ENCODE results near the gene NUP210L. TPM values are rescaled to one million over a fixed set of nuclear protein-coding genes. Genes with fewer than 3 reads are reported as not detected.
"Not testable (repeated sequence)": the region's sequence is repeated elsewhere in the genome, so short reads cannot be mapped to it uniquely, and the experiment has no call there.

NUP210L gene
- total RNA-seq, 3 donors from 2014 or later (not counting 1 experiment from before 2014, with no cell fraction given): 0.13 to 0.24 (median 0.18) TPM

- H3K36me3 ChIP-seq (ENCODE audit: control insufficient read depth, insufficient read depth, low read length): peaks cover 30% of the 10 kb centered on the region
These were observed 820 bp downstream of the NUP210L start for GRCh38 chr1:154154053-154154452.

GRCh38 chr1:154151311-154151710, 3.6 kb downstream of the NUP210L start:
- no peak for DNase-seq
- no peak overlapping the region for H3K4me3 Mint-ChIP-seq
- intact Hi-C loops (cut with micrococcal nuclease): no loop called here

More at GRCh38 chr1:154154053-154154452, 820 bp downstream of the NUP210L start:
- no peak for DNase-seq
- Mint-ChIP-seq H3K4me1 (peaks cover 38 to 39% of the 10 kb centered on the region in 2 donors), H3K9me3 (no peaks in the 10 kb centered on the region), H3K27me3 (ENCODE audit: low read depth in 2 of 2) (no peaks in the 10 kb centered on the region), H3K36me3 (no peaks in the 10 kb centered on the region), H3K4me3 (no peak overlapping the region), H3K27ac (peak overlapping the region; percentile 86 to 93)
- Histone ChIP-seq H3K9me3 (ENCODE audit: control insufficient read depth, insufficient read depth, low read length) (no peaks in the 10 kb centered on the region), H3K4me3 (ENCODE audit: low read length) (no peak overlapping the region), H3K27ac (ENCODE audit: low read length) (peak overlapping the region; percentile 6), H3K27me3 (ENCODE audit: control insufficient read depth, insufficient read depth, low read length) (no peaks in the 10 kb centered on the region), H3K4me1 (ENCODE audit: control insufficient read depth, insufficient read depth, low read length) (peaks cover 26% of the 10 kb centered on the region)
- WGBS (ENCODE audit: insufficient coverage): 92% methylated on average over 5 of the region's 6 CpGs
- no peak for TF ChIP-seq CTCF (IDR thresholded peaks at IDR 0.05)
- intact Hi-C loops (cut with micrococcal nuclease): no loop called here
- no peak for ATAC-seq

GRCh38 chr1:154148807-154149206, 6.1 kb downstream of the NUP210L start:
- TF ChIP-seq CTCF (IDR thresholded peaks at IDR 0.05): no peak
- Mint-ChIP-seq H3K4me1 (peaks cover 1 to 2% of the 10 kb centered on the region in 2 donors), H3K9me3 (no peaks in the 10 kb centered on the region), H3K27me3 (ENCODE audit: low read depth in 2 of 2) (no peaks in the 10 kb centered on the region), H3K36me3 (no peaks in the 10 kb centered on the region), H3K27ac (no peak overlapping the region), H3K4me3 (no peak overlapping the region)
- DNase-seq (no peak), ATAC-seq (no peak)
- intact Hi-C loops (cut with micrococcal nuclease): no loop called here
- H3K36me3 ChIP-seq (ENCODE audit: control insufficient read depth, insufficient read depth, low read length): peaks cover 1% of the 10 kb centered on the region
- no peak overlapping the region for H3K4me3 ChIP-seq (ENCODE audit: low read length)
- WGBS (ENCODE audit: insufficient coverage): 27% methylated on average over 2 of the region's 3 CpGs
- no peaks in the 10 kb centered on the region for H3K27me3 ChIP-seq (ENCODE audit: control insufficient read depth, insufficient read depth, low read length)
- no peak overlapping the region for H3K27ac ChIP-seq (ENCODE audit: low read length)
- no peaks in the 10 kb centered on the region for H3K9me3 ChIP-seq (ENCODE audit: control insufficient read depth, insufficient read depth, low read length)
- H3K4me1 ChIP-seq (ENCODE audit: control insufficient read depth, insufficient read depth, low read length): no peaks in the 10 kb centered on the region

More at GRCh38 chr1:154151311-154151710, 3.6 kb downstream of the NUP210L start:
- H3K27me3 Mint-ChIP-seq (ENCODE audit: low read depth in 2 of 2): no peaks in the 10 kb centered on the region
- H3K4me1 Mint-ChIP-seq: peaks cover 11 to 12% of the 10 kb centered on the region in 2 donors
- TF ChIP-seq CTCF (IDR thresholded peaks at IDR 0.05): no peak
- ATAC-seq: no peak
- Histone ChIP-seq H3K27ac (ENCODE audit: low read length) (no peak overlapping the region), H3K36me3 (ENCODE audit: control insufficient read depth, insufficient read depth, low read length) (peaks cover 24% of the 10 kb centered on the region), H3K27me3 (ENCODE audit: control insufficient read depth, insufficient read depth, low read length) (no peaks in the 10 kb centered on the region), H3K9me3 (ENCODE audit: control insufficient read depth, insufficient read depth, low read length) (no peaks in the 10 kb centered on the region), H3K4me3 (ENCODE audit: low read length) (no peak overlapping the region), H3K4me1 (ENCODE audit: control insufficient read depth, insufficient read depth, low read length) (peaks cover 7% of the 10 kb centered on the region)
- H3K36me3 Mint-ChIP-seq: no peaks in the 10 kb centered on the region
- H3K27ac Mint-ChIP-seq: no peak overlapping the region
- no peaks in the 10 kb centered on the region for H3K9me3 Mint-ChIP-seq

GRCh38 chr1:154147505-154147904, 7.4 kb downstream of the NUP210L start:
- H3K4me3 ChIP-seq (ENCODE audit: low read length); H3K27me3 Mint-ChIP-seq (ENCODE audit: low read depth in 2 of 2); DNase-seq; H3K36me3 Mint-ChIP-seq; H3K27me3 ChIP-seq (ENCODE audit: control insufficient read depth, insufficient read depth, low read length); H3K27ac Mint-ChIP-seq; H3K4me1 Mint-ChIP-seq; H3K9me3 Mint-ChIP-seq; ATAC-seq; H3K36me3 ChIP-seq (ENCODE audit: control insufficient read depth, insufficient read depth, low read length); H3K9me3 ChIP-seq (ENCODE audit: control insufficient read depth, insufficient read depth, low read length); H3K27ac ChIP-seq (ENCODE audit: low read length); intact Hi-C loops (cut with micrococcal nuclease); H3K4me1 ChIP-seq (ENCODE audit: control insufficient read depth, insufficient read depth, low read length); H3K4me3 Mint-ChIP-seq: not testable (repeated sequence)
- whole genome bisulfite sequencing (ENCODE audit: insufficient coverage): 97% methylated on average over 5 of the region's 5 CpGs
